Measurements from ENCODE around the gene EBF3. TPM values are rescaled to one million over a fixed set of nuclear protein-coding genes. Genes with fewer than 3 reads are reported as not detected.

The EBF3 gene
- total RNA-seq, 1 donor from 2014 or later = 0.07 TPM

GRCh38 chr10:129879655-129880054 lies 84.4 kb downstream of the EBF3 start:
- H3K27ac ChIP-seq (ENCODE audit: low read depth, low read length) = no peak overlapping the region
- no peak for DNase-seq (ENCODE audit: low read depth)
- H3K79me2 ChIP-seq (ENCODE audit: insufficient read depth, low read length) = no peaks in the 10 kb centered on the region
- H3K4me3 ChIP-seq (ENCODE audit: insufficient read depth, low read depth, low read length) = no peak overlapping the region
- no peak overlapping the region for H3K9ac ChIP-seq (ENCODE audit: low read length)
- Mint-ChIP-seq H3K9me3 (ENCODE audit: unreplicated experiment) (no peaks in the 10 kb centered on the region), H3K36me3 (ENCODE audit: low read depth, unreplicated experiment) (no peaks in the 10 kb centered on the region), H3K27ac (ENCODE audit: unreplicated experiment) (no peak overlapping the region), H3K4me1 (ENCODE audit: low read depth, unreplicated experiment) (no peaks in the 10 kb centered on the region), H3K4me3 (ENCODE audit: unreplicated experiment) (no peak overlapping the region), H3K27me3 (ENCODE audit: low read depth, unreplicated experiment) (peaks cover 24% of the 10 kb centered on the region)
- H2AFZ ChIP-seq (ENCODE audit: low read depth, low read length) = no peak overlapping the region
- no peak overlapping the region for H3K4me2 ChIP-seq (ENCODE audit: low read length)
- FAIRE-seq = no peak
- no peaks in the 10 kb centered on the region for H3K4me1 ChIP-seq (ENCODE audit: insufficient read depth, low read length)
- no peaks in the 10 kb centered on the region for H3K9me3 ChIP-seq (ENCODE audit: insufficient read depth, low read depth, low read length)
- H4K20me1 ChIP-seq (ENCODE audit: insufficient read depth, low read length) = no peaks in the 10 kb centered on the region
- H3K27me3 ChIP-seq (ENCODE audit: insufficient read depth, low read length) = no peaks in the 10 kb centered on the region
- no peaks in the 10 kb centered on the region for H3K36me3 ChIP-seq (ENCODE audit: insufficient read depth, low read length)
- TF ChIP-seq CTCF (IDR thresholded peaks at IDR 0.05; ENCODE audit: insufficient read depth, low read depth, low read length) = no peak
- TF ChIP-seq EZH2 (IDR thresholded peaks at IDR 0.05; ENCODE audit: insufficient read depth, low read length) = no peak

- Histone ChIP-seq H3K27ac (ENCODE audit: low read depth, low read length) (no peak overlapping the region), H3K9ac (ENCODE audit: low read length) (no peak overlapping the region), H3K4me2 (ENCODE audit: low read length) (no peak overlapping the region), H3K27me3 (ENCODE audit: insufficient read depth, low read length) (no peaks in the 10 kb centered on the region), H3K9me3 (ENCODE audit: insufficient read depth, low read depth, low read length) (no peaks in the 10 kb centered on the region), H3K36me3 (ENCODE audit: insufficient read depth, low read length) (no peaks in the 10 kb centered on the region), H2AFZ (ENCODE audit: low read depth, low read length) (no peak overlapping the region), H3K79me2 (ENCODE audit: insufficient read depth, low read length) (no peaks in the 10 kb centered on the region), H4K20me1 (ENCODE audit: insufficient read depth, low read length) (no peaks in the 10 kb centered on the region), H3K4me3 (ENCODE audit: insufficient read depth, low read depth, low read length) (no peak overlapping the region), H3K4me1 (ENCODE audit: insufficient read depth, low read length) (no peaks in the 10 kb centered on the region)
- DNase-seq (ENCODE audit: low read depth) (no peak), FAIRE-seq (no peak)
- no peaks in the 10 kb centered on the region for H3K36me3 Mint-ChIP-seq (ENCODE audit: low read depth, unreplicated experiment)
- TF ChIP-seq EZH2 (IDR thresholded peaks at IDR 0.05; ENCODE audit: insufficient read depth, low read length) (no peak), CTCF (IDR thresholded peaks at IDR 0.05; ENCODE audit: insufficient read depth, low read depth, low read length) (no peak)
- peaks cover 20% of the 10 kb centered on the region for H3K27me3 Mint-ChIP-seq (ENCODE audit: low read depth, unreplicated experiment)
- no peak overlapping the region for H3K4me3 Mint-ChIP-seq (ENCODE audit: unreplicated experiment)
- H3K4me1 Mint-ChIP-seq (ENCODE audit: low read depth, unreplicated experiment) = no peaks in the 10 kb centered on the region
- H3K27ac Mint-ChIP-seq (ENCODE audit: unreplicated experiment) = no peak overlapping the region
- no peaks in the 10 kb centered on the region for H3K9me3 Mint-ChIP-seq (ENCODE audit: unreplicated experiment)
These were observed 85.2 kb downstream of the EBF3 start for GRCh38 chr10:129878835-129879234.

- Mint-ChIP-seq H3K36me3 (ENCODE audit: low read depth, unreplicated experiment) (no peaks in the 10 kb centered on the region), H3K9me3 (ENCODE audit: unreplicated experiment) (no peaks in the 10 kb centered on the region), H3K27ac (ENCODE audit: unreplicated experiment) (no peak overlapping the region), H3K4me3 (ENCODE audit: unreplicated experiment) (no peak overlapping the region), H3K27me3 (ENCODE audit: low read depth, unreplicated experiment) (peaks cover 18% of the 10 kb centered on the region), H3K4me1 (ENCODE audit: low read depth, unreplicated experiment) (no peaks in the 10 kb centered on the region)
- no peaks in the 10 kb centered on the region for H4K20me1 ChIP-seq (ENCODE audit: insufficient read depth, low read length)
- H3K27ac ChIP-seq (ENCODE audit: low read depth, low read length) = no peak overlapping the region
- H3K9ac ChIP-seq (ENCODE audit: low read length) = no peak overlapping the region
- H3K79me2 ChIP-seq (ENCODE audit: insufficient read depth, low read length) = no peaks in the 10 kb centered on the region
- no peak overlapping the region for H2AFZ ChIP-seq (ENCODE audit: low read depth, low read length)
- TF ChIP-seq EZH2 (IDR thresholded peaks at IDR 0.05; ENCODE audit: insufficient read depth, low read length) (no peak), CTCF (IDR thresholded peaks at IDR 0.05; ENCODE audit: insufficient read depth, low read depth, low read length) (no peak)
- no peaks in the 10 kb centered on the region for H3K36me3 ChIP-seq (ENCODE audit: insufficient read depth, low read length)
- no peaks in the 10 kb centered on the region for H3K4me1 ChIP-seq (ENCODE audit: insufficient read depth, low read length)
- no peak overlapping the region for H3K4me2 ChIP-seq (ENCODE audit: low read length)
- no peaks in the 10 kb centered on the region for H3K27me3 ChIP-seq (ENCODE audit: insufficient read depth, low read length)
- no peaks in the 10 kb centered on the region for H3K9me3 ChIP-seq (ENCODE audit: insufficient read depth, low read depth, low read length)
- FAIRE-seq (no peak), DNase-seq (ENCODE audit: low read depth) (no peak)
- no peak overlapping the region for H3K4me3 ChIP-seq (ENCODE audit: insufficient read depth, low read depth, low read length)
These were observed 86.2 kb downstream of the EBF3 start for GRCh38 chr10:129877773-129878371.

All from astrocyte (in vitro differentiated cells and primary cell).